CD4-positive, alpha-beta T cell (primary cell): Measurements from ENCODE around the gene DGKB. TPM values are rescaled to one million over a fixed set of nuclear protein-coding genes. Genes with fewer than 3 reads are reported as not detected.

Experiments used
- ATAC-seq: fragments of 200-7000 bp; cut with Tn5 transposase; one replicate; pipeline ENCODE4 v1.10.0; 2022; ENCODE audit warnings: mild to moderate bottlenecking; ENCODE audit not compliant: poor library complexity
- CTCF ChIA-PET: fragments of 350-600 bp; sonication (Branson Sonifier 250); formaldehyde crosslinking; loops from one replicate; lab custom pipeline; 2021; ENCODE audit warnings: antibody characterized with exemption, inconsistent platforms; lab: Charles Lee
- POLR2A ChIA-PET: fragments of 350-600 bp; sonication (Branson Sonifier 250); formaldehyde crosslinking; loops from one replicate; lab custom pipeline; 2021; ENCODE audit warnings: antibody characterized with exemption, inconsistent platforms; lab: Charles Lee
- DNase-seq, 14 experiments: peaks; one replicate each; pipeline ENCODE4 v3.0.0-alpha.2; 2013 to 2020; ENCODE audit warnings: mixed read lengths in 2 of 14
- H3K27ac ChIP-seq, 2 donors: one replicate each; pipeline versions ENCODE4 v1.5.1 to v1.7.0; 2013; ENCODE audit warnings: low read length in 2 of 2, low read depth in 1 of 2, mild to moderate bottlenecking in 1 of 2
- H3K27me3 ChIP-seq, 2 experiments: 1 replicate in 1 of 2; 2 replicates in 1 of 2; pipeline versions ENCODE4 v1.6.1 to v1.7.0; 2013; ENCODE audit warnings: low read length in 2 of 2, control low read depth in 1 of 2, mild to moderate bottlenecking in 1 of 2, moderate library complexity in 1 of 2; ENCODE audit not compliant: insufficient read depth in 2 of 2, control insufficient read depth in 1 of 2
- H3K36me3 ChIP-seq: one replicate; pipeline ENCODE4 v1.6.1; 2013; ENCODE audit warnings: low read length, control low read depth; ENCODE audit not compliant: insufficient read depth
- H3K4me1 ChIP-seq: one replicate; pipeline ENCODE4 v1.6.1; 2013; ENCODE audit warnings: low read length, control low read depth; ENCODE audit not compliant: insufficient read depth
- H3K4me3 ChIP-seq: one replicate; pipeline ENCODE4 v1.5.1; 2013; ENCODE audit warnings: mild to moderate bottlenecking, low read length, moderate library complexity
- H3K9me3 ChIP-seq, 2 experiments: 1 replicate in 1 of 2; 2 replicates in 1 of 2; pipeline versions ENCODE4 v1.6.1 to v1.7.0; 2013; ENCODE audit warnings: low read length in 2 of 2, mild to moderate bottlenecking in 2 of 2, control low read depth in 1 of 2, moderate library complexity in 1 of 2; ENCODE audit not compliant: control insufficient read depth in 1 of 2, insufficient read depth in 1 of 2
- H3K27ac Mint-ChIP-seq: one replicate; pipeline ENCODE4 v1.8.0; 2020; ENCODE audit warnings: mixed read lengths
- H3K27me3 Mint-ChIP-seq: one replicate; pipeline ENCODE4 v1.8.0; 2021; ENCODE audit warnings: mixed read lengths
- H3K36me3 Mint-ChIP-seq: one replicate; pipeline ENCODE4 v1.8.0; 2021; ENCODE audit warnings: low read depth, mixed read lengths
- H3K4me1 Mint-ChIP-seq: one replicate; pipeline ENCODE4 v1.8.0; 2021; ENCODE audit warnings: low read depth, mixed read lengths
- H3K4me3 Mint-ChIP-seq: one replicate; pipeline ENCODE4 v1.8.0; 2020; ENCODE audit warnings: mild to moderate bottlenecking, mixed read lengths
- H3K9me3 Mint-ChIP-seq: one replicate; pipeline ENCODE4 v1.8.0; 2020; ENCODE audit warnings: mixed read lengths
- intact Hi-C, 2 experiments: fragments of 100-400 bp; cut with DNase I in 1 of 2; cut with micrococcal nuclease in 1 of 2; formaldehyde crosslinking; loops; one replicate each; pipeline versions ENCODE4 v1.15.1 to v1.9.0; 2023 to 2025; cut with DNase I, micrococcal nuclease
- total RNA-seq, 174 experiments: library from RNA in 2 of 174; stranded (reverse) in 2 of 174; gene quantifications; one replicate each; pipeline ENCODE4 v1.2.3 and lab custom pipeline; 2021 to 2026
- TF ChIP-seq, protein P1 (sequence below): fragments of 200-600 bp; IDR thresholded peaks from one replicate; pipeline ENCODE4 v1.8.0; 2022; ENCODE audit warnings: antibody characterized with exemption, mild to moderate bottlenecking

DGKB gene
- total RNA-seq, 2 experiments from 2014 or later = not detected

DNA sequence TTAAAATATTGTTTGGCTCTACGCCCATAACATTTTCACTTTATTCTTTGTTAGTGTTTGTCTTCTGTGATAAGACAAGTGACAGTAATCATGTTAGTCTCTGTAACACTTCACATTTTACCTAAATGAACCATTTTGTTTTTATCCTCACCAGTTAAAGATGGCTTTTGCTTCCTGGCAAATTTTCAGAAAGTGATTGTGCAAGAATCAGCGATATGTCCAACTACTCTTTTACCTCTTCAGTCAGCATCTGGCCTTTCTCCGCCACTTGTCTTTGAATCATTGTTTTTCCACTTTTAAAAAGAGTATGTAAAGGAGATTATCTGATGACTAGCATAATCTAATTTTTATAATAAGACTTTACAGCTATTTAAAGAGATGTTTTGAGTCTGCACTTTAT, 3.5 kb downstream of the DGKB start:
- H3K4me1 Mint-ChIP-seq = no peaks in the 10 kb centered on the region
- H3K27ac ChIP-seq = no peak overlapping the region
- ATAC-seq = no peak
- no peaks in the 10 kb centered on the region for H3K27me3 Mint-ChIP-seq
- H3K9me3 ChIP-seq = peaks cover 0 to 6% of the 10 kb centered on the region in 2 experiments
- no peak overlapping the region for H3K27ac Mint-ChIP-seq
- H3K36me3 Mint-ChIP-seq = no peaks in the 10 kb centered on the region
- no peaks in the 10 kb centered on the region for H3K4me1 ChIP-seq
- no peak overlapping the region for H3K4me3 ChIP-seq
- peaks cover 7% of the 10 kb centered on the region for H3K9me3 Mint-ChIP-seq
- no peaks in the 10 kb centered on the region for H3K36me3 ChIP-seq
- CTCF ChIA-PET = no interaction called here
- DNase-seq = no peak
- POLR2A ChIA-PET = no interaction called here
- intact Hi-C loops = no loop called here
- TF ChIP-seq, protein P1, sequence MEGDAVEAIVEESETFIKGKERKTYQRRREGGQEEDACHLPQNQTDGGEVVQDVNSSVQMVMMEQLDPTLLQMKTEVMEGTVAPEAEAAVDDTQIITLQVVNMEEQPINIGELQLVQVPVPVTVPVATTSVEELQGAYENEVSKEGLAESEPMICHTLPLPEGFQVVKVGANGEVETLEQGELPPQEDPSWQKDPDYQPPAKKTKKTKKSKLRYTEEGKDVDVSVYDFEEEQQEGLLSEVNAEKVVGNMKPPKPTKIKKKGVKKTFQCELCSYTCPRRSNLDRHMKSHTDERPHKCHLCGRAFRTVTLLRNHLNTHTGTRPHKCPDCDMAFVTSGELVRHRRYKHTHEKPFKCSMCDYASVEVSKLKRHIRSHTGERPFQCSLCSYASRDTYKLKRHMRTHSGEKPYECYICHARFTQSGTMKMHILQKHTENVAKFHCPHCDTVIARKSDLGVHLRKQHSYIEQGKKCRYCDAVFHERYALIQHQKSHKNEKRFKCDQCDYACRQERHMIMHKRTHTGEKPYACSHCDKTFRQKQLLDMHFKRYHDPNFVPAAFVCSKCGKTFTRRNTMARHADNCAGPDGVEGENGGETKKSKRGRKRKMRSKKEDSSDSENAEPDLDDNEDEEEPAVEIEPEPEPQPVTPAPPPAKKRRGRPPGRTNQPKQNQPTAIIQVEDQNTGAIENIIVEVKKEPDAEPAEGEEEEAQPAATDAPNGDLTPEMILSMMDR = no peak
- H3K4me3 Mint-ChIP-seq = no peak overlapping the region
- no peaks in the 10 kb centered on the region for H3K27me3 ChIP-seq

DNA sequence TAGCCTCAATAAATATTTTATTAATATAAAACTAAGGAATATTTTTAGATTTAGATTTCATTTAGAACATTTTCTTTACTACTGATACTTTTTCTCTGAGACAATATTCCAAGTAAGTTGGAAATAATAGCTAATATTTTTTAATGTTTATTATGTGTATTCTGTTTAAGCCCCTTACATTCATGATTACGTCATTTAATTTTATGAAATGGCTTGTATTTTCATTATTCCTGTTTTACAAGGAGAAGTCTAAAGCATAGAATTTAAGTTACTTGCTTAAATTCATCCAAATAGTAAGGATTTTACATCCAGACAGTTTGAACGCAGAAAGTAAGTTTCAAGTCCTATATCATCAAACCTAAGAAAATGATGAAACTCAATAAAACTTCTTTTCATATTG, 6.1 kb downstream of the DGKB start:
- Histone ChIP-seq H3K9me3 (no peaks in the 10 kb centered on the region), H3K4me1 (no peaks in the 10 kb centered on the region), H3K27ac (no peak overlapping the region), H3K4me3 (no peak overlapping the region), H3K36me3 (no peaks in the 10 kb centered on the region), H3K27me3 (no peaks in the 10 kb centered on the region)
- ATAC-seq = no peak
- TF ChIP-seq, protein P1 = no peak
- ChIA-PET POLR2A (no interaction called here), CTCF (no interaction called here)
- Mint-ChIP-seq H3K27ac (no peak overlapping the region), H3K27me3 (no peaks in the 10 kb centered on the region), H3K4me3 (no peak overlapping the region), H3K4me1 (no peaks in the 10 kb centered on the region), H3K36me3 (no peaks in the 10 kb centered on the region), H3K9me3 (peaks cover 9% of the 10 kb centered on the region)
- intact Hi-C loops = no loop called here
- no peak for DNase-seq

DNA sequence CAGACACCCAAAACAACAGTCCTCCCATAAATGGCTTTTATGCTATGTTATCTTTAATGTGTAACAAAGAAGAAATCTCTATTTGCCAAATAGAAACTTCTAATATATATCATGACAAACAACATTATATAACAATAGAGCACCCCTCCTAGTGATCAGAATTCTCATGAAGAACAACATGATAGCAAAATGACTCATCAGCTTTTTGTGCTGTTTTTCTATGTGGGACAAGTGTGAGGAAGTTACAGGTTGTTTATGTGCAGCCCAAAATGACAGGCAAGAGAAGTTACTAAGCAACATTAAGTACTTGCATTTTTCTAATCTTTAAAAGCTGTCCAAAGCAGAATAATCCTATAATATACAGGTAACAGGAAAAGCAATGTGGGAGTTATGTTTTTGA, 7.7 kb downstream of the DGKB start:
- DNase-seq (no peak), ATAC-seq (no peak)
- Mint-ChIP-seq H3K27me3 (no peaks in the 10 kb centered on the region), H3K27ac (no peak overlapping the region), H3K36me3 (no peaks in the 10 kb centered on the region), H3K4me1 (no peaks in the 10 kb centered on the region), H3K4me3 (no peak overlapping the region), H3K9me3 (peaks cover 4% of the 10 kb centered on the region)
- intact Hi-C loops = no loop called here
- H3K4me3 ChIP-seq = no peak overlapping the region
- no peaks in the 10 kb centered on the region for H3K27me3 ChIP-seq
- ChIA-PET POLR2A (no interaction called here), CTCF (no interaction called here)
- no peaks in the 10 kb centered on the region for H3K4me1 ChIP-seq
- H3K27ac ChIP-seq = no peak overlapping the region
- H3K36me3 ChIP-seq = no peaks in the 10 kb centered on the region
- TF ChIP-seq, protein P1 = no peak
- H3K9me3 ChIP-seq = no peaks in the 10 kb centered on the region
